Body of pancreas (tissue), 4 donors: ENCODE data around the gene SCARF2.

Source experiments
- CTCF ChIP-seq, 7 experiments: fragments of 450-650 bp in 4 of 7; fragments of 200-600 bp in 3 of 7; sonication (generic) in 3 of 7; IDR thresholded peaks; one replicate each; pipeline ENCODE4 v1.5.1; 2016 to 2019; ENCODE audit warnings: antibody characterized with exemption in 7 of 7
- POLR2A ChIP-seq, 3 donors: fragments of 450-650 bp; IDR thresholded peaks; one replicate each; pipeline ENCODE4 v1.6.1; 2016; ENCODE audit warnings: antibody characterized with exemption in 3 of 3, mild to moderate bottlenecking in 2 of 3

GRCh38 chr22:20384865-20385264 lies 52.8 kb downstream of the SCARF2 start:
- no peak for TF ChIP-seq CTCF (IDR thresholded peaks at IDR 0.05)
- TF ChIP-seq POLR2A (IDR thresholded peaks at IDR 0.05) = no peak
